GM21381 (cell line): Measurements from ENCODE around the gene GPR12.

ENCODE experiments used
- ATAC-seq: cut with Tn5 transposase; IDR thresholded peaks from one replicate; pipeline ENCODE4 v1.9.1; 2021; ENCODE audit warnings: mild to moderate bottlenecking, moderate library complexity; ENCODE audit not compliant: unreplicated experiment

The GPR12 gene

GRCh38 chr13:26759907-26760831 is at the start of gene GPR12:
Gene GPR12 (minus strand): TSS chr13:26760786. CDS start chr13:26759827, 959 bp downstream.
- ATAC-seq = no peak

- no peak for ATAC-seq
Observed at GRCh38 chr13:26810095-26810494, 49.5 kb upstream of the GPR12 start.

- ATAC-seq = no peak
Observed at GRCh38 chr13:26806891-26807290, 46.3 kb upstream of the GPR12 start.

- ATAC-seq = no peak
Observed at GRCh38 chr13:26787961-26788360, 27.4 kb upstream of the GPR12 start.

GRCh38 chr13:26786651-26787295 is 26.2 kb upstream of the GPR12 start:
- no peak for ATAC-seq

GRCh38 chr13:26785838-26786630 is 25.4 kb upstream of the GPR12 start:
- peak; percentile 22 for ATAC-seq

GRCh38 chr13:26784704-26785639 is 24.4 kb upstream of the GPR12 start:
- ATAC-seq = peak; percentile 57

- ATAC-seq = no peak
Observed at GRCh38 chr13:26780411-26780810, 19.8 kb upstream of the GPR12 start.

- ATAC-seq = no peak
Observed at GRCh38 chr13:26779321-26779720, 18.7 kb upstream of the GPR12 start.

GRCh38 chr13:26772531-26772930 is 11.9 kb upstream of the GPR12 start:
- ATAC-seq = no peak

GRCh38 chr13:26771796-26772195 is 11.2 kb upstream of the GPR12 start:
- no peak for ATAC-seq

GRCh38 chr13:26762745-26763345 is 2.3 kb upstream of the GPR12 start:
- ATAC-seq = no peak

GRCh38 chr13:26760832-26761582 is 421 bp upstream of the GPR12 start:
- no peak for ATAC-seq

- no peak for ATAC-seq
Observed at GRCh38 chr13:26759249-26759906, 1.2 kb downstream of the GPR12 start.

GRCh38 chr13:26758496-26759157 is 2.0 kb downstream of the GPR12 start:
- no peak for ATAC-seq

GRCh38 chr13:26756961-26757360 is 3.6 kb downstream of the GPR12 start:
- no peak for ATAC-seq

- ATAC-seq = no peak
Observed at GRCh38 chr13:26752671-26753070, 7.9 kb downstream of the GPR12 start.

GRCh38 chr13:26749905-26750304 is 10.7 kb downstream of the GPR12 start:
- ATAC-seq = no peak
